NCI-H2107 (cell line): Measurements from ENCODE around the gene PARM1.

Experiments used
- DNase-seq: peaks from one replicate; lab custom pipeline; 2025; lab: John Stamatoyannopoulos, UW

PARM1 gene

DNA sequence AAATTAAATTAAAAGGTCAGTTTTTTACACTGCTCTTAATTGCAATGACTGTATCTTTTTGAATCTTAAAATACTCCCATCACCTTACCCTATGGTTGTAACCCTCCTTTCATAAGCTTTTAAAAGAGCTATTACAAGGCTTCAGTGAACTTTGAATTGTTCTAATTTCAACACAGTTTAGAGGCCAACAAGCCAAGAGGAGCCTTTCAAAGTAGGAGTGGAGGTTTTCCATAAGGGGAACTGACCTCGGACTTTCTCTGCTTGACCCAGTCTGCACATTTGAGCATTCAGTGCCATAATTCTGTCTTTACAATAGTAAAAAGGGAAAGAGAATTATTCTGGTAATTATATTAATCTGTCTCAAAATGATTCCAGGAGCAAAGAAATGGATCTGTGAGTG lies 98.9 kb downstream of the PARM1 start:
- no peak for DNase-seq

GRCh38 chr4:75034523-75034922 lies 101.6 kb downstream of the PARM1 start:
- no peak for DNase-seq

GRCh38 chr4:75035321-75035720 lies 102.4 kb downstream of the PARM1 start:
- no peak for DNase-seq

DNA sequence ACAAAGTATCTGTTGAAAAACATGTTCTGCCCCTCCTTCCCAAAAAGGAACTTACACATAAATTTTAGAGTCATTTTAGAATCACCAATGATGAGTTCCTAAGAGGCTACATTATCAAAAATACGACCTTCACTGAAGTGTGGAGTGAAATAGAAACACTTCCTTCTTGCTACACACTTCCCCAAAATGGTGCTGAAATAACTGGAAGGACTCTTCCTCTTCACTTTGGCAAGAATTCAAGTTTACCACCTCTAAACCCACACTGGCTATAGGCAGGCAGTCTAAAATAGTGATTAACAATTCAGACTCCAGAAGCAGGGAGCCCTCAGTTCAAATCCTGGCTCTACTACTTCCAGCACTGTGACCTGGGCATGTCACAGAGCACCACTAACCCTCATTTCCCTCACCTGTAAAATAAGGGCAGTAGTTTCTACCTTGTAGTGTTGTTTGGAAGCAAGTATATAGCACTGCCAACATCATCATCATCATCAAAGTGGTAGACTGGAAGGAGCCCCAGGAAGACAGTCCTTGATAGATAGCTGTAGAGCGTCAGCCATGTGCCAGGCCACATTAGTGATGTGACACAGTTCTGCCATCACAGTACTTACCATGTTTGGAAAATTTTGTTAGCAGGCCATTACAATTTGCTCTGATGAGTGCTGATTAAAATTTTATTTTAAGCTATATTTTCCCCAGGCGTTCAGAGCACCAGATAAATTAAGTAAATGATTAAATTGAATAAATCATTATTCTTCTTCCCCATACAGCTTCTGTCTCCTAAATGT lies 103.3 kb downstream of the PARM1 start:
- DNase-seq: no peak

DNA sequence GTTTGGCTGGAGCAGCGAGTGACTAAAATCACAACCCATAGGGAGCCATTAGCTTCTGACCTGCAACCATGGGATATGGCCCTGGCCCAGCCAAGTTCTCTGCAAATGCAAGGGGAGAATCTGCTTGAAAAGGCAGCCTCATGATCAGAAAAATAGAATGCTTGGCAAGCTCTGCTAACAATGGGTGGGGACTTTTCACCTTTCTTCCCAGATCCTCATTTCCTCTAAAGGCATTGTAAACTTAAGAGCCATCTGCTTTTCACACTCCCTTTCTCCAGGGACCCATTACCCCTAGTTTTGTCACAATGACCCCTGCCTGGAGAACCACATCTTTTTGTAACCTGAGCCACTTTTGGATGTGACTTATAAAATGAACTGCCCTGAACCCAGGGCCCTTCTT lies 104.3 kb downstream of the PARM1 start:
- no peak for DNase-seq

DNA sequence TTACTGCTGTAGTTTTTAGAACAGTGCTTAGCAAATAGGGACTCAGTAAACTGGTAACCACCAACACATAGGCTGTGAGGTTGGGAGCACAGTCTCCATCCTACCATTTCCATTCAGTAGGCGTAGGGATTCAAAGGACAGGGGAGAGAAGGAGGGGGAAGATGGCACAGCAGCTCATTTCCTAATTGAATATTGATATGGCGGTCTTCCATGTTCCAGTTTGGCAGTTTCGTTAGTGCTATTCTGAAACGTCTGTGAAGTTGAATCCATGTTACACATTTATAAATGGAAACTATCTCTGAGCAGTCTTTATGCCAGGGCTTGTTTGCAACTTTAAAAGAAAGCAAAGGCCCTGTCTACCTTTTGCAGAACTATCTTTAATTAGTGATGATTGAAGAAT lies 105.5 kb downstream of the PARM1 start:
- DNase-seq: no peak

DNA sequence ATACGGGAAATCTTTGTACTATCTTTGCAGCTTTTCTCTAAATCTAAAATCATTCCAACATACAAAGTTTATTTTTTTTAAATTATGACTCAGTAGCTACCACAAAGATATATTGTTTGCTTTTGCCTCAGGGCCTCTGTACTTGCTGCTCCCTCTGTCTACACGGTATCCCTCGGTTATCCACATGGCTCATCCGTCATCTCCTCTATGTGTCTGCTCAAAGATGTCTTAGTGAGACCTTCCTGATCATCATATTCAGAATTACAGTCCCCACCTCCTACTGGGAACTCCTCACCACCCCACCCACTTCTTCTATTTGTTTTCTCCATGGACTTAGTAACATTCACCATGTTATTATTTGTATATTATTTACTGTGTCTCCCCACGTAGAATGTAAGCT lies 107.8 kb downstream of the PARM1 start:
- no peak for DNase-seq

DNA sequence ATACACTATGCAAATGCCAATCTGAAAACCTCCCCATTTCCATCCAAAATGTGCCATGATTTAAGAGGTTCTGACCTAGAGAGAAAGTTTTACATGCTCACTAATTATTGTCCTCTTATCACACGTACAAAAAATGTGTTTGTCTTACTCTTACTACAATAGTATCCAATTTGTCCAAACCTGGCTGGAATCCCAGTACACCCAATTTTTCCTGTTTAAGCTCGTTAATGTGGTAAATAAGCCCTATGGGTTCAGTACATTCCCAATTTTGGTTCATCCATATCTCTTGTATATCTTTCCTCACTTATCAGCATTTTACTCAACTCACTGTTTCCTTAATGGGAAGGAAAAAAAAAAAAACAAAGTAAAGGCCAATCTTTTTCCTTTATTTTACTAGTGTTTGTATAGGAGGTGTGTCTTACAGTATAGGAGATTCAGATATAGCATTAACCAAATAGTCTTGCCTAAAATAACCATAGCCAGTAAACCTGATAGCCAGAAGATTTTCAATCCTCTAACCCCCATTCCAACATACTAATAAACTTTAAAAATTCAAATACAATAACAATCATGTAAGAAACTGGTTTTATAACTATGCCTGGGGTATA lies 109.8 kb downstream of the PARM1 start:
- no peak for DNase-seq

DNA sequence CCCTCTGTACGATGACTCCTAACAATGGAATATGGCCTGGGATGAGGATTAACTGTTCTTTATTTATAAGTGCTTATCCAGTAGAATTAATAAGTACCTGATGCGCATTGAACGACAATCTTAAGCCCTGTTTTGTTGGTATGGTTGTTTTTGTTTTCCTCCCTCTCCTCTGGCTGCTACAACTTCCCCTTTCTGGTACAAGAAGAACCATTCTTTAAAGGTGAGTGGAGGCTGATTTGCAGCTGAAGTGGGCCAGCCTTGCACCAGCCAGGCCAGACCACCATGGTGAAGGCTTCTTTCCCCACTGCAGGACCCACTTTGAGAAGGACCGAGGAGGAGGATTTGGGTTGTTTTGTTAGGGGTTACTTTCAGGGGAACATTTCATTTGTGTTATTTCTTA lies 113.3 kb downstream of the PARM1 start:
- no peak for DNase-seq

GRCh38 chr4:75046641-75047040 lies 113.7 kb downstream of the PARM1 start:
- no peak for DNase-seq

GRCh38 chr4:75048208-75048879 lies 115.4 kb downstream of the PARM1 start:
- DNase-seq: no peak

DNA sequence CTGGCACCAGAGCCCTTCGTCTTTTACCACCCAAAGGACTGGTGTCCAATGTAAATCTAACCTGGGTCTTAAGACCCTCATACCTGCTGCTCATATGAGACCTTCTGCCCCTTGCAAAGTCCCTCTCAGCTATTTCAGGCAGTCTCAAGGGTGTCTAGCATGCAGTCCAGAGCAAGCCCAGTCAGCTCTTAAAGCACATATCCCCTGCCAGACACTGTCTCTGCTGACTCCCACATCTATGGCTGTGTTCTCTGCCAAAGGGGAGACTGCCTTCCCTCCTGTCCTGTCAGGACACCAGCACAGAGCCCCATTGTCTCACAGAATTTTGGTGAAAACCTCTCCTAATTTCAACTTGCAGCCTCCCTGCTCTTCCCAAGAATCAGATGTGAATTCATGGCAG lies 118.5 kb downstream of the PARM1 start:
- DNase-seq: no peak

DNA sequence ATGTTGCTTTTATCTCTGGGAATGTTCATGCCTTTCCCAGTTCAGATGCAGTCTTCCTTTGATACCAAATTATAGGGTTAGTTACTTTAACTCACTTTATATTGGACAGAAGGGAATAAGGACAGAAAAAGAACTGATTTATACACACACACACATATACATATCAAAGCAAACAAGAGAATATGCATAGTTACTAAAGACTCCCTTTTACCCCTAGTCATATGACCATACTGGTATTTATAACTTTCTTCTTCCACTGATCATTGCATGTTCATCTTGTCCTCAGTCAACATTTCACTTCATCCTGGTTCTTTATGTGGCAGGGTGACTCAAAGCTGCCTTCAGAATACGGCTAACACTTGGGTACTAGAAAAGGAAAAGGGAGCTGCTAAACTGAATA lies 120.4 kb downstream of the PARM1 start:
- DNase-seq: no peak

DNA sequence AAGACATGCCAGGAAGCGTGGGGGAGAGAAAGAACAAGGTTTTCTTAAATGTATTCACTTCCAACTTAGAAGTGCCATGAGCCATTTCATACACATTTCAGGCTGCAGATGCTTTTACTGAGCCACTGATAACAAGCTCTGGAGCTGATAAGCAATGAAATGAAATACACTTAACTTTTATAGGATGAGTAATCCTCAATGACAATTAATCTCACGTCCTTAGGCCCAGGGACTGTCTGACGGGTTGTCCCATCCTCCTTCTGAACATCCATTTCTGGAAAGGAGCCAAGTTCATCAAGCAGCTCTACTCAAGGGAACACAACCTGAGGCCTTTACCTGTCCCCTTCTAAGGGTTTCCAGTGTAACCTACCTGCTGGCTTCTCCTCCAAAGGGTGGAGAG lies 121.2 kb downstream of the PARM1 start:
- no peak for DNase-seq

DNA sequence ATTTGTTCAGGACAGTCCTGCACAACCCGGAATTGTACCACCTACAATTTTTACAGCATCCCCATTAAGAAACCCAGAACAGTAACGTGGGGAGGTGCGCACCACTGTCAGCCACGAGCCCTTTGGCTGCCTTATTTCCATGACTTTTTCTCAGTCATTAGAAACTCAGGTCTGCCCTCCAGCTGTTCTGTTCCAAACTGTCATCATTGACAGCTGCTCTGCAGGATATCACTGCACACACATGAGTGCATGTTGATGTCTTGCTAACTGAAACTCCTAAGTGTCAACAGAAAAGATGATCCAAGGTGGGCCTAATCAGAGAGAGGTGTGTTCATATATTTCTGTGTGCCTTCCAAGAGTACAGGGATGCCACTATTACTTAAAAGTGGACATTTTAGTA lies 123.4 kb downstream of the PARM1 start:
- no peak for DNase-seq

DNA sequence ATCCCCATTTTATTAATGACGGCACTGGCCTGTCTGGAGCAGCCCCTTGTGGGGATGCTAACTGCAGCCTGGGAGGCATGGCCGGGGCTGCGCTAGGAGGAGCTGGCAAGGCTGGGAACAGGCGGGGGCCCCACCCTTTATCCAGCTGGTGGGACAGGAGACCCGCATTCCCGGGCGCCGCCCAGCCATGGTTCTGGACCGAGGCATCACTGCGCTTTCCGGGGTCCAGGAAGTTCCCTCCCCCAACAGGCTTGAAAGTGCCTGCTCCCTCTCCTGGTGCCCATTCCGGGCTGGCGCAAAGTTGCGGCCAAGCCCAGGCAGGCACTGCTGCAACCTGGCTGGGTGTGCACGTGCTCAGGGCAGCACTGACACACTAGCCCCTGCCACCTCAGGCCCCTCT lies 124.5 kb downstream of the PARM1 start:
- no peak for DNase-seq

DNA sequence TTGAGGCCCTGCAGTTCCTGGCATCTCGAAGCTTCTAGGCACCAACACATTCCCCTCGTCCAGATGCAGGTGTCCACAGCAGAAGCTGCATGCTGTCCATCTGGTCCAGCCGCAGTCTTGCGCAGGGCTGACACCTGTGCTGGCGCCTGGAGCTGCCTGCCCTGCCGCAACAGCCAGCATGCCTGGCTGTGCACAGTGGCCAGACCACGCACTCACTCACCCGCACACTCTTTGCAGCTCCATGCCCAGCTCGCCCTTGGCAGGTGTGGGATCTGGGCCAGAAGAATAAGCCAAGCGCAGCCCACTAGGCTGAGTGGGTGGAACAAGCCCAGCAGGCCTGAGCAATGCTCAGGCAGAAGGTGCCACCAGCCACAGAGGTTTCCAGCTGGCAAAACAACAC lies 125.6 kb downstream of the PARM1 start:
- DNase-seq: no peak

DNA sequence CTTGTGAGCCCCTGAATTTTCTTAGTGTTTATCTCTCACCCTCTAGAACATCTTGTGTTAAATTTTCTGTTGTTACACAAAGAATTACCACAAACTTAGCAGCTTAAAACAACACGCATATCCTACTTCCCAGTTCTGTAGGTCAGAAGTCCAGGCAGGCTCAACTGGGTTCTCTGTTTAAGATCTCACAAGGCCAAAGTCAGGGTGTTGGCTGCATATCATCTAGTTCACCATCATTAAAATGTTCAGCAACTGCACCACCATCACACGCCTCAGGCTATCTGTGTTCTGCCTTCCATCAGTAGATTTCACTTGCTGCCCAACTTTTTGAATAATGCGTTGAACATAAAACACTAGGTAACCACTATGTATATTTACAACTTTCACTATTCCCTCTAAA lies 130.5 kb downstream of the PARM1 start:
- DNase-seq: no peak

DNA sequence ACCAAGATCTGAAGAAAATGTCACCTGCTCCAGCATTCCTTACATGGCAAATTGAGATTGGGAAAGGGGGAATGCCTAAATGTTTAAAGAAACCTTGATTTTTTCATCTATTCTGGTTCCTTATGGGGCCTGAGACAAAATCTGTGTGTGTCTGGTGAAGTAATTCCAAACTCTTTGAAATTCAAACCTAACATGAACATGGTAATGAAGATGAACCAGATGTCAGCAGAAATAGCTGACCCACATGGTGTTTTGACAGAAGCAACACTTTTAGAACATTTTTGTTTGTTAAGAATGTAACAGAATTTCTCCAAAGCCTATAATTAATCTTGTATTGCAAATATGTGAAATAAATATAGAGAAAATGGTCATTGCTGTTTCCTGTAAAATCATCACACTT lies 133.0 kb downstream of the PARM1 start:
- no peak for DNase-seq

DNA sequence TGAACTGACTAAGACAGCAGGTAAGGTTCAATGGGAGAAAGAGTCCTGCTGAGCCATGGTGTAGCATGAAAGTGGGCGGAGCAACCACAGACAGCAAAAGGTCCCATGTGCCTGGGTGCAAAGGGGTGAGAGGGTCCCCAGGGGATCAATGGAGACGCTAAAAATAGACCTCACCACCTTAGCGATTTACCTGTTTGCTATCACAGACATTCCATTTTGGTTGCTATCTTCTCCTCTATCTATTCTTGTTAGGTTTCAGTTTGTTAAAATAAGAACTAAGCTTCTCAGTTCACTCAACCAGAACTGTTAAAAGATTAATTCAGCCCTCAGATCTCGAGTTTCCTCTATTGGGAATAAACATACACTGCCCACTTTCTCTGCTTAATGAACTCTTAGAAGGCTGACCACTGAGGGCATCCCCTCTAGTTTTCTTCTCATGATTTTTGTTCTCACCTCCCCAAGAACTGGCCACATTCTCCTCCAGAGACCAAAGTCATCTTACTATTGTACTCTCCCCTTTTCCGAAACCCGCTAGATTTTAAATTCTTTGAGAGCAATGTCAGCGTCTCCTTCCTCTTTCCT lies 136.7 kb downstream of the PARM1 start:
- DNase-seq: no peak

DNA sequence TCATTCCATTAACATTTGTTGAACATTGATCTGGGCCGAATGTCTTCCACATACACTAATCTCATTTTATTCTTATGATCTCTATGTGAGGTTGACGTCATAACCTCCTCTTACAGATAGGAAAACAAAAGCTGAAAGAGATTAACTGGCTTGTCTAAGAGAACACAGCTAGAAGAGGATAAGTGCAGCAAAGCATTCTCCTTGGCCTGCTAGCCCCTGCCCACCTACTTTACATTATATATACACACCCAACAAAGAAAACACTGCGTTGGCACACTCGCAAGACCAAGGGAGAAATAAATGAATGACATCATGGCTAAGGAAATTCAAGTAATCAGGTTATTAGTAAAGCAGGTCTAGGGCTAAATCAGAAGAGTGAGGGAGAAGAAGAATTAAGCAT lies 138.4 kb downstream of the PARM1 start:
- no peak for DNase-seq

DNA sequence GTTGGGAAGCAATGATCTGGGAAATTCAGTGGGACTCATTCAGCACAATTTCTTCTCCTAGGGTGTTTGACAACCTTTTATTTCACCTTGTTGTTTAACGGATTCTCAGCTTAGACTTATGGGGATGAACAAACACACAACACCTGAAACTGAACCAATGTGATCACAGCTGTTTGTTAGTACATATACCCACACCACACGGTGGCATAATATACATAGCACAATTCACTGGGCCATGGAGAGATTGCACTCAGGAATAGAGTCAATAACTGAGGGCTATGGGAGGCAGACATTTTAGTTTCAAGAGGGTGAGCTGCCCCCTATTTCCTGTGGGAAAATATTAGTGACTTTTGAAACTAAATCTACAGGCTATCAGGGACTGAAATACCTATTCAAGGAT lies 148.0 kb downstream of the PARM1 start:
- no peak for DNase-seq

- no peak for DNase-seq
Measured at GRCh38 chr4:75081561-75081960, 148.6 kb downstream of the PARM1 start.
